8988T (cell line): ENCODE data around the gene ADAMTS17.

Experiments used
- DNase-seq: peaks from one replicate; pipeline ENCODE4 v3.0.0; 2011

ADAMTS17 gene

GRCh38 chr15:100034191-100034590 is 307.6 kb downstream of the ADAMTS17 start:
- DNase-seq: no peak

- DNase-seq: no peak
Measured at GRCh38 chr15:100033140-100033857, 308.5 kb downstream of the ADAMTS17 start.

GRCh38 chr15:100032358-100033085 is 309.3 kb downstream of the ADAMTS17 start:
- no peak for DNase-seq

GRCh38 chr15:100031665-100032357 is 310.0 kb downstream of the ADAMTS17 start:
- no peak for DNase-seq

GRCh38 chr15:100030586-100031229 is 311.1 kb downstream of the ADAMTS17 start:
- no peak for DNase-seq

- no peak for DNase-seq
Measured at GRCh38 chr15:100029868-100030479, 311.8 kb downstream of the ADAMTS17 start.

- DNase-seq: no peak
Measured at GRCh38 chr15:100029045-100029444, 312.7 kb downstream of the ADAMTS17 start.

- no peak for DNase-seq
Measured at GRCh38 chr15:100026041-100026440, 315.7 kb downstream of the ADAMTS17 start.

- DNase-seq: no peak
Measured at GRCh38 chr15:100022806-100023205, 319.0 kb downstream of the ADAMTS17 start.

GRCh38 chr15:100022391-100022790 is 319.4 kb downstream of the ADAMTS17 start:
- no peak for DNase-seq

GRCh38 chr15:100021653-100022052 is 320.1 kb downstream of the ADAMTS17 start:
- DNase-seq: no peak

GRCh38 chr15:100020614-100021013 is 321.2 kb downstream of the ADAMTS17 start:
- no peak for DNase-seq

GRCh38 chr15:100020189-100020588 is 321.6 kb downstream of the ADAMTS17 start:
- DNase-seq: no peak

- DNase-seq: no peak
Measured at GRCh38 chr15:100019601-100020000, 322.2 kb downstream of the ADAMTS17 start.

GRCh38 chr15:100018191-100018590 is 323.6 kb downstream of the ADAMTS17 start:
- DNase-seq: no peak

- DNase-seq: no peak
Measured at GRCh38 chr15:100017140-100017539, 324.6 kb downstream of the ADAMTS17 start.

- no peak for DNase-seq
Measured at GRCh38 chr15:100016632-100017031, 325.1 kb downstream of the ADAMTS17 start.

GRCh38 chr15:100011235-100011634 is 330.5 kb downstream of the ADAMTS17 start:
- DNase-seq: no peak

- DNase-seq: no peak
Measured at GRCh38 chr15:100009372-100009771, 332.4 kb downstream of the ADAMTS17 start.

GRCh38 chr15:100008258-100008657 is 333.5 kb downstream of the ADAMTS17 start:
- DNase-seq: no peak

GRCh38 chr15:100007609-100008008 is 334.2 kb downstream of the ADAMTS17 start:
- DNase-seq: no peak

- DNase-seq: no peak
Measured at GRCh38 chr15:100005715-100006114, 336.1 kb downstream of the ADAMTS17 start.

GRCh38 chr15:100005013-100005412 is 336.8 kb downstream of the ADAMTS17 start:
- DNase-seq: no peak
